ENCODE measurements around the gene UBD.

Gene UBD

GRCh38 chr6:29525311-29525639, 34.3 kb downstream of the UBD start:
- H3K27me3 Mint-ChIP-seq: peaks cover 36 to 64% of the 10 kb centered on the region in 2 donors
- no peaks in the 10 kb centered on the region for H3K9me3 Mint-ChIP-seq
- H3K4me1 Mint-ChIP-seq (ENCODE audit: low read depth in 2 of 2): no peaks in the 10 kb centered on the region
- DNase-seq (no peak), ATAC-seq (replicated peaks) (no peak)
- H3K4me3 Mint-ChIP-seq: no peak overlapping the region
- no peak overlapping the region for H3K27ac Mint-ChIP-seq
- H3K36me3 Mint-ChIP-seq (ENCODE audit: insufficient read depth): no peaks in the 10 kb centered on the region

- Mint-ChIP-seq H3K27me3 (peaks cover 37 to 66% of the 10 kb centered on the region in 2 donors), H3K9me3 (no peaks in the 10 kb centered on the region), H3K4me3 (no peak overlapping the region), H3K27ac (no peak overlapping the region), H3K36me3 (ENCODE audit: insufficient read depth) (no peaks in the 10 kb centered on the region), H3K4me1 (ENCODE audit: low read depth in 2 of 2) (no peaks in the 10 kb centered on the region)
- ATAC-seq (replicated peaks) (no peak), DNase-seq (no peak)
Observed at GRCh38 chr6:29524444-29525310, 34.9 kb downstream of the UBD start.

GRCh38 chr6:29524044-29524443, 35.5 kb downstream of the UBD start:
- Mint-ChIP-seq H3K4me3 (no peak overlapping the region), H3K27ac (no peak overlapping the region), H3K36me3 (ENCODE audit: insufficient read depth) (no peaks in the 10 kb centered on the region), H3K27me3 (peaks cover 37 to 64% of the 10 kb centered on the region in 2 donors), H3K4me1 (ENCODE audit: low read depth in 2 of 2) (no peaks in the 10 kb centered on the region), H3K9me3 (no peaks in the 10 kb centered on the region)
- ATAC-seq (replicated peaks): no peak
- no peak for DNase-seq

- Mint-ChIP-seq H3K4me3 (no peak overlapping the region), H3K4me1 (ENCODE audit: low read depth in 2 of 2) (no peaks in the 10 kb centered on the region), H3K9me3 (no peaks in the 10 kb centered on the region), H3K27me3 (peaks cover 37 to 49% of the 10 kb centered on the region in 2 donors), H3K27ac (no peak overlapping the region), H3K36me3 (ENCODE audit: insufficient read depth) (no peaks in the 10 kb centered on the region)
- DNase-seq (no peak), ATAC-seq (replicated peaks) (no peak)
Observed at GRCh38 chr6:29522227-29522626, 37.3 kb downstream of the UBD start.

GRCh38 chr6:29521006-29521680, 38.4 kb downstream of the UBD start:
- H3K36me3 Mint-ChIP-seq (ENCODE audit: insufficient read depth): no peaks in the 10 kb centered on the region
- no peak overlapping the region for H3K4me3 Mint-ChIP-seq
- H3K27me3 Mint-ChIP-seq: peaks cover 32 to 40% of the 10 kb centered on the region in 2 donors
- no peaks in the 10 kb centered on the region for H3K9me3 Mint-ChIP-seq
- DNase-seq: no peak
- no peak overlapping the region for H3K27ac Mint-ChIP-seq
- peaks cover 2% of the 10 kb centered on the region in 2 donors for H3K4me1 Mint-ChIP-seq (ENCODE audit: low read depth in 2 of 2)
- no peak for ATAC-seq (replicated peaks)

- peaks cover 6 to 7% of the 10 kb centered on the region in 2 donors for H3K4me1 Mint-ChIP-seq (ENCODE audit: low read depth in 2 of 2)
- ATAC-seq (replicated peaks) (no peak), DNase-seq (no peak)
- H3K4me3 Mint-ChIP-seq: no peak overlapping the region
- no peaks in the 10 kb centered on the region for H3K36me3 Mint-ChIP-seq (ENCODE audit: insufficient read depth)
- H3K27me3 Mint-ChIP-seq: peaks cover 30 to 31% of the 10 kb centered on the region in 2 donors
- H3K27ac Mint-ChIP-seq: no peak overlapping the region
- H3K9me3 Mint-ChIP-seq: no peaks in the 10 kb centered on the region
Observed at GRCh38 chr6:29520232-29520631, 39.3 kb downstream of the UBD start.

- no peak overlapping the region for H3K27ac Mint-ChIP-seq
- no peaks in the 10 kb centered on the region for H3K9me3 Mint-ChIP-seq
- no peaks in the 10 kb centered on the region for H3K36me3 Mint-ChIP-seq (ENCODE audit: insufficient read depth)
- ATAC-seq (replicated peaks): no peak
- H3K4me3 Mint-ChIP-seq: no peak overlapping the region
- peaks cover 7% of the 10 kb centered on the region in 2 donors for H3K4me1 Mint-ChIP-seq (ENCODE audit: low read depth in 2 of 2)
- no peak for DNase-seq
- peaks cover 24 to 33% of the 10 kb centered on the region in 2 donors for H3K27me3 Mint-ChIP-seq
Observed at GRCh38 chr6:29519291-29520010, 40.1 kb downstream of the UBD start.

GRCh38 chr6:29517728-29518440, 41.6 kb downstream of the UBD start:
- Mint-ChIP-seq H3K27me3 (peaks cover 22 to 34% of the 10 kb centered on the region in 2 donors), H3K27ac (no peak overlapping the region), H3K4me3 (no peak overlapping the region), H3K36me3 (ENCODE audit: insufficient read depth) (no peaks in the 10 kb centered on the region), H3K9me3 (no peaks in the 10 kb centered on the region), H3K4me1 (ENCODE audit: low read depth in 2 of 2) (peaks cover 7% of the 10 kb centered on the region in 2 donors)
- no peak for ATAC-seq (replicated peaks)
- no peak for DNase-seq

- Mint-ChIP-seq H3K4me1 (ENCODE audit: low read depth in 2 of 2) (peaks cover 7% of the 10 kb centered on the region in 2 donors), H3K27ac (peak overlapping the region in 1 of 2 donors; percentile 47), H3K27me3 (peaks cover 22 to 30% of the 10 kb centered on the region in 2 donors), H3K9me3 (no peaks in the 10 kb centered on the region), H3K4me3 (no peak overlapping the region), H3K36me3 (ENCODE audit: insufficient read depth) (no peaks in the 10 kb centered on the region)
- ATAC-seq (replicated peaks): no peak
- DNase-seq: no peak
Observed at GRCh38 chr6:29517245-29517644, 42.3 kb downstream of the UBD start.

- peak; percentile 9 to 20 (median 12) for DNase-seq
- H3K27me3 Mint-ChIP-seq: peaks cover 20 to 27% of the 10 kb centered on the region in 2 donors
- peak; percentile 99 for ATAC-seq (replicated peaks)
- H3K4me3 Mint-ChIP-seq: no peak overlapping the region
- no peaks in the 10 kb centered on the region for H3K36me3 Mint-ChIP-seq (ENCODE audit: insufficient read depth)
- peaks cover 7% of the 10 kb centered on the region in 2 donors for H3K4me1 Mint-ChIP-seq (ENCODE audit: low read depth in 2 of 2)
- no peaks in the 10 kb centered on the region for H3K9me3 Mint-ChIP-seq
- H3K27ac Mint-ChIP-seq: peak overlapping the region in 1 of 2 donors; percentile 15
Observed at GRCh38 chr6:29516108-29516507, 43.4 kb downstream of the UBD start.

GRCh38 chr6:29510746-29511300, 48.7 kb downstream of the UBD start:
- H3K27me3 Mint-ChIP-seq: peaks cover 35 to 51% of the 10 kb centered on the region in 2 donors
- ATAC-seq (replicated peaks) (no peak), DNase-seq (no peak)
- no peak overlapping the region for H3K4me3 Mint-ChIP-seq
- H3K9me3 Mint-ChIP-seq: no peaks in the 10 kb centered on the region
- H3K4me1 Mint-ChIP-seq (ENCODE audit: low read depth in 2 of 2): peaks cover 1 to 2% of the 10 kb centered on the region in 2 donors
- no peaks in the 10 kb centered on the region for H3K36me3 Mint-ChIP-seq (ENCODE audit: insufficient read depth)
- H3K27ac Mint-ChIP-seq: no peak overlapping the region

GRCh38 chr6:29510202-29510601, 49.3 kb downstream of the UBD start:
- no peak for DNase-seq
- H3K4me1 Mint-ChIP-seq (ENCODE audit: low read depth in 2 of 2): peaks cover 0 to 1% of the 10 kb centered on the region in 2 donors
- no peak for ATAC-seq (replicated peaks)
- no peak overlapping the region for H3K4me3 Mint-ChIP-seq
- no peaks in the 10 kb centered on the region for H3K36me3 Mint-ChIP-seq (ENCODE audit: insufficient read depth)
- no peak overlapping the region for H3K27ac Mint-ChIP-seq
- H3K9me3 Mint-ChIP-seq: no peaks in the 10 kb centered on the region
- peaks cover 35 to 58% of the 10 kb centered on the region in 2 donors for H3K27me3 Mint-ChIP-seq

- DNase-seq (no peak), ATAC-seq (replicated peaks) (no peak)
- Mint-ChIP-seq H3K4me3 (no peak overlapping the region), H3K36me3 (ENCODE audit: insufficient read depth) (no peaks in the 10 kb centered on the region), H3K9me3 (no peaks in the 10 kb centered on the region), H3K4me1 (ENCODE audit: low read depth in 2 of 2) (no peaks in the 10 kb centered on the region), H3K27ac (no peak overlapping the region), H3K27me3 (peaks cover 32 to 60% of the 10 kb centered on the region in 2 donors)
Observed at GRCh38 chr6:29509711-29510110, 49.8 kb downstream of the UBD start.

Data from effector memory CD8-positive, alpha-beta T cell (primary cell).